Psoas muscle (tissue), 8 donors: Measurements from ENCODE around the gene RAPGEF5. TPM values are rescaled to one million over a fixed set of nuclear protein-coding genes. Genes with fewer than 3 reads are reported as not detected.

Source experiments
- ATAC-seq, 4 donors: fragments of 200-7000 bp; cut with Tn5 transposase; one replicate each; pipeline ENCODE4 v1.9.1; 2020; ENCODE audit warnings: moderate library complexity in 3 of 4, mild to moderate bottlenecking in 2 of 4
- DNase-seq, 2 donors: peaks; one replicate each; pipeline ENCODE4 v3.0.0-alpha.2; 2020
- H3K27ac ChIP-seq: fragments of 200-600 bp; one replicate; pipeline ENCODE4 v1.8.0; 2022
- H3K27me3 ChIP-seq, 3 donors: fragments of 200-600 bp in 1 of 3; one replicate each; pipeline versions ENCODE4 v1.6.1 to v1.8.0; 2013 to 2022; ENCODE audit warnings: low read length in 2 of 3, mild to moderate bottlenecking in 2 of 3, moderate library complexity in 1 of 3; ENCODE audit not compliant: insufficient read depth in 3 of 3
- H3K36me3 ChIP-seq, 2 donors: fragments of 200-600 bp in 1 of 2; one replicate each; pipeline versions ENCODE4 v1.6.1 to v1.8.0; 2013 to 2022; ENCODE audit warnings: low read depth in 1 of 2, mild to moderate bottlenecking in 1 of 2, moderate library complexity in 1 of 2; ENCODE audit not compliant: insufficient read depth in 1 of 2
- H3K4me1 ChIP-seq: fragments of 200-600 bp; one replicate; pipeline ENCODE4 v1.8.0; 2022
- H3K4me3 ChIP-seq: fragments of 200-600 bp; one replicate; pipeline ENCODE4 v1.8.0; 2022; ENCODE audit warnings: mild to moderate bottlenecking
- H3K9me3 ChIP-seq: fragments of 200-600 bp; one replicate; pipeline ENCODE4 v1.8.0; 2022
- WGBS, 3 donors: extraction: QIAGEN DNeasy Blood & Tissue Kit; methylation state at CpG; one replicate each; pipeline versions ENCODE4 v1.1.6 to v1.1.7; 2013; 5-methylcytosine and 5-hydroxymethylcytosine counted together
- intact Hi-C, 2 donors: fragments of 100-400 bp; cut with DNase I; formaldehyde crosslinking; loops; one replicate each; pipeline versions ENCODE4 v1.11.0 to v1.14.2; 2022
- polyA plus RNA-seq, 3 donors: library from polyadenylated mRNA; stranded (reverse); fragments of 200-250 nt; gene quantifications; one replicate each; pipeline ENCODE4 v1.2.3, GENCODE V29; 2013
- total RNA-seq, 4 donors: library from RNA; stranded (reverse); fragmentation: NEBNext Ultra II Directional in 2 of 4; extraction: Animal tissue kit (Norgen Biotek cat#: 25700) in 2 of 4; gene quantifications; one replicate each; pipeline versions ENCODE4 v1.2.1 to v1.2.4, GENCODE V29; 2021 to 2023
- TF ChIP-seq, protein P1 (sequence below): fragments of 200-600 bp; IDR thresholded peaks from one replicate; pipeline ENCODE4 v1.8.0; 2022; ENCODE audit warnings: antibody characterized with exemption
- donor health status: healthy with polysubstance abuse.
- donor health status: DM: no; HTN: no; CAD: no; lungs with moderate emphysema.
- donor health status: Bipolar disorder and iron deficiency.
- donor health status: healthy.
- donor health status: DM: yes; HTN: yes; CAD: no.
- donor health status: DM: no; HTN: no; CAD: no.
- donor health status: DM: no; HTN: no; CAD: no.
- donor health status: DM: yes; HTN: yes; CAD: no.

Gene RAPGEF5
- total and polyA plus RNA-seq, 7 donors = 2.6 to 10.8 (median 5.5) TPM

DNA sequence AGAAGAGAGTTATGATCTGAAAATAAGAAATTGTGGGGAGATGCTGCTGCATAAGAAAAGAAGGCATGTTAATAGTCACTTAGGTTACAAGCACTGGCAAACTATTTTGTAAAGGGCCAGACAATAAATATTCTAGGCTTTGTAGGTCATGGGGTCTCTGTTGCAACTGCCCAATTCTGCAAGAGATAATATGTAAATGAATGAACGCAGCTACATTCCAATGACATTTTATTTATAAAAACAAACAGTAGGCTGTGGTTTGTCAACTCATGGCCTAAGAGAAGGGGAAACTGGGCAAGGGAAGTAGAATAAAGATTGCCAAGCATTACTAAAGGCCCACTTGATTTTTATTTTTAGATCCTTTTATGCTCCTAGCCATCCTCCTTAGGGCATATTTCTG lies 133.1 kb downstream of the RAPGEF5 start:
- WGBS, 3 donors = 77 to 94% (median 84%) methylated on average over 1 of the region's 1 CpG
- no peaks in the 10 kb centered on the region for H3K9me3 ChIP-seq
- ATAC-seq (no peak), DNase-seq (no peak)
- no peak overlapping the region for H3K4me3 ChIP-seq
- intact Hi-C loops = no loop called here
- H3K36me3 ChIP-seq = no peaks in the 10 kb centered on the region
- H3K4me1 ChIP-seq = no peaks in the 10 kb centered on the region
- TF ChIP-seq, protein P1, sequence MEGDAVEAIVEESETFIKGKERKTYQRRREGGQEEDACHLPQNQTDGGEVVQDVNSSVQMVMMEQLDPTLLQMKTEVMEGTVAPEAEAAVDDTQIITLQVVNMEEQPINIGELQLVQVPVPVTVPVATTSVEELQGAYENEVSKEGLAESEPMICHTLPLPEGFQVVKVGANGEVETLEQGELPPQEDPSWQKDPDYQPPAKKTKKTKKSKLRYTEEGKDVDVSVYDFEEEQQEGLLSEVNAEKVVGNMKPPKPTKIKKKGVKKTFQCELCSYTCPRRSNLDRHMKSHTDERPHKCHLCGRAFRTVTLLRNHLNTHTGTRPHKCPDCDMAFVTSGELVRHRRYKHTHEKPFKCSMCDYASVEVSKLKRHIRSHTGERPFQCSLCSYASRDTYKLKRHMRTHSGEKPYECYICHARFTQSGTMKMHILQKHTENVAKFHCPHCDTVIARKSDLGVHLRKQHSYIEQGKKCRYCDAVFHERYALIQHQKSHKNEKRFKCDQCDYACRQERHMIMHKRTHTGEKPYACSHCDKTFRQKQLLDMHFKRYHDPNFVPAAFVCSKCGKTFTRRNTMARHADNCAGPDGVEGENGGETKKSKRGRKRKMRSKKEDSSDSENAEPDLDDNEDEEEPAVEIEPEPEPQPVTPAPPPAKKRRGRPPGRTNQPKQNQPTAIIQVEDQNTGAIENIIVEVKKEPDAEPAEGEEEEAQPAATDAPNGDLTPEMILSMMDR = no peak
- H3K27ac ChIP-seq = no peak overlapping the region
- no peaks in the 10 kb centered on the region for H3K27me3 ChIP-seq

DNA sequence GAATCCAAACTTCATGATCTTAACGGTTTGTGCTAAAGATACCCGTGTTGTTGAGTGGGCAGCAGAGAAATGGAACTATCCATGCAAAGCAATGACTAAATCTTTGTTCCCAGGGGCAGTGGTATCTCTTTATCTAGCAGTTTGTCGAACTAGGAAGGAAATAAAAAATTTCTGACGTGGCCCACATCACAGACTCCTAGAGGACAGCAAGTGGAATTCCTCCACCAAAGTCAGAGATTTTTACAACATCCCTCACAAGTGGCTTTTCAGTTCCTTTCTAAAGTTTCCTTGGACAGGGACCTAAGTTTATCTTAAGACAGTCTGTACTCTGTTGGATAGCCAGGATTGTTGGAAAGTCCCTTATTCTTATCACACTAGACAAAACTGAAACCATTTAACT lies 136.0 kb downstream of the RAPGEF5 start:
- intact Hi-C loops = no loop called here
- TF ChIP-seq, protein P1 = no peak
- peak overlapping the region; percentile 67 for H3K27ac ChIP-seq
- no peaks in the 10 kb centered on the region for H3K36me3 ChIP-seq
- no peak for DNase-seq
- peak overlapping the region; percentile 56 for H3K4me3 ChIP-seq
- ATAC-seq = peak in 1 of 4 donors; percentile 41
- WGBS, 3 donors = 53 to 66% (median 61%) methylated on average over 4 of the region's 4 CpGs
- no peaks in the 10 kb centered on the region for H3K27me3 ChIP-seq
- H3K9me3 ChIP-seq = no peaks in the 10 kb centered on the region
- no peaks in the 10 kb centered on the region for H3K4me1 ChIP-seq

DNA sequence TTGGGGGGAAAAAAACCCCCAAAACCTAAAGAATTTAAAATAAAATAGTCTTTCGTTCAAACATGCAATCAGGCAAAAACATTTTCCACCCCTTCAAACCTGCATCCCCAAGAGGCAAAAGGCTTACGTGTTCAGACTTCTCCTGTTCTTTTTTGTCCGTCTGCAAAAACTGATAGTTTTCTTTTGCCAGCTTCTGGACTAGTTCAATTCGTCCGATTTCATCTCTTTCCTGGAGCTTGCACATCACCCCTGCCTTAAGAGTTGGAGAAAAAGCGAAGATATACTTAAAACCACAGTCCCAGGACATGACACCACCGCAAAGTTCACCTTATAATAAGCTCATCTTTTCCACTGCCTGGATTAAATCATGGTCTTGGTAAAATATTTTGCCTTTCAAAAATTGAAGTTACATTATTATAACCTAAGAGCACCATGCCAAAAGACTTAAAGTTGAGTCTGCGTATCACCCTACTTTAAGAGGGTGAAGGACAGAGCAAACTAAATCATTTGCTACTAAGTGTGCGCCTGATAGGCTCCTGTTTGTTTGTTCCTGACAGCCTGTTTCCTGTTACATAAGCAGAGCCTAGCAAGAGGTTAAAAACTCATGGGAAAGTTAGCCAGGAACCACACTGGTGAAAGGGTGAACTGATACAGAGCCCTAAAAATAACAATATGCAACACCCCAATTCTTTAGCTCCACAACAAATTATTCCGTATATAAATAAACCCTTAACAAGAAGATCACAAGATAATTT lies 137.0 kb downstream of the RAPGEF5 start:
- Histone ChIP-seq H3K27ac (peak overlapping the region; percentile 67), H3K36me3 (no peaks in the 10 kb centered on the region), H3K4me3 (peak overlapping the region; percentile 56), H3K27me3 (no peaks in the 10 kb centered on the region), H3K9me3 (no peaks in the 10 kb centered on the region), H3K4me1 (no peaks in the 10 kb centered on the region)
- TF ChIP-seq, protein P1 = no peak
- intact Hi-C loops = no loop called here
- DNase-seq = no peak
- 55 to 61% (median 55%) methylated on average over 10 of the region's 10 CpGs for WGBS, 3 donors
- ATAC-seq = no peak

DNA sequence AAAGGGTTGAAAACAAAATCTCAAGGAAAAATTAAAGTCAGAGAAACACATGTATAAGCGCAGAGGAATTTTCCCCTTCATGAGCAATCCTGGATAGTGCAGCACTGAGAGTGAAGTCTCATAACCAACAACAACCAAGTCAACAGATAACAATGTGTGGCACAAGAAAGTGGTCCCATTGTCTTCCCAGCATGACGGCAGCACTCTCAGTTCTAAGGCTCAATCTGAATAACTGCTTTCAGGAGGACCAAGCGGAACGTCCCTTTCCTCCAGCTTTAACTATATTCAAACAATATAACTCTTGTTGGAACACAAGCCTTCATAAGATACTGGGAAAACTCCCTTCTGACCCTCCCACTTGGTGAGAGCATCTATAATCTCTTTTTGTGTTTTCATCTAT lies 137.9 kb downstream of the RAPGEF5 start:
- Histone ChIP-seq H3K9me3 (no peaks in the 10 kb centered on the region), H3K4me1 (no peaks in the 10 kb centered on the region), H3K36me3 (no peaks in the 10 kb centered on the region), H3K27me3 (no peaks in the 10 kb centered on the region), H3K4me3 (peak overlapping the region; percentile 56), H3K27ac (peak overlapping the region; percentile 67)
- WGBS, 3 donors = 67 to 76% (median 72%) methylated on average over 4 of the region's 4 CpGs
- TF ChIP-seq, protein P1 = no peak
- ATAC-seq (peak in 1 of 4 donors; percentile 23), DNase-seq (no peak)
- intact Hi-C loops = no loop called here
